Panc1 (cell line): ENCODE data around the gene PIGK. TPM values are rescaled to one million over a fixed set of nuclear protein-coding genes. Genes with fewer than 3 reads are reported as not detected.
"Not testable (repeated sequence)": the region's sequence is repeated elsewhere in the genome, so short reads cannot be mapped to it uniquely, and the experiment has no call there.

Source experiments
- ATAC-seq: fragments of 200-7000 bp; cut with Tn5 transposase; 2 replicates; pipeline ENCODE4 v1.9.1; 2020; ENCODE audit warnings: mild to moderate bottlenecking, moderate library complexity
- BruUV-seq: library from RNA; stranded (reverse); fragments of 400-500 nt; replicated peaks from 2 replicates; lab custom pipeline; 2021; lab: Mats Ljungman, UMichigan
- CTCF ChIA-PET: fragments of 300-600 bp; sonication (Branson Sonifier 250); formaldehyde crosslinking; loops from one replicate; lab custom pipeline; 2022; ENCODE audit warnings: antibody characterized with exemption; lab: Charles Lee
- POLR2A ChIA-PET: fragments of 300-600 bp; sonication (Branson Sonifier 250); formaldehyde crosslinking; loops from one replicate; lab custom pipeline; 2022; ENCODE audit warnings: antibody characterized with exemption; lab: Charles Lee
- DNase-seq: peaks from one replicate; pipeline ENCODE4 v3.0.0-alpha.2; 2010; ENCODE audit warnings: low read depth, low spot score
- H3K27ac ChIP-seq: 2 replicates; pipeline ENCODE4 v1.5.1; 2011; ENCODE audit warnings: mild to moderate bottlenecking, low read length, inconsistent platforms
- H3K27me3 ChIP-seq: fragments of 200-500 bp; sonication (Bioruptor generic); 2 replicates; pipeline ENCODE4 v1.6.0; 2014; ENCODE audit warnings: low read length, inconsistent platforms; ENCODE audit not compliant: control insufficient read depth, insufficient read depth
- H3K36me3 ChIP-seq: fragments of 200-500 bp; sonication (Bioruptor generic); 2 replicates; pipeline ENCODE4 v1.5.1; 2014; ENCODE audit warnings: inconsistent platforms, mild to moderate bottlenecking, low read length, moderate library complexity; ENCODE audit not compliant: control insufficient read depth, insufficient read depth
- H3K4me1 ChIP-seq: 2 replicates; pipeline ENCODE4 v1.5.1; 2011; ENCODE audit warnings: inconsistent platforms, mild to moderate bottlenecking, low read length, moderate library complexity; ENCODE audit not compliant: control insufficient read depth, insufficient read depth
- H3K4me3 ChIP-seq, 2 experiments: 2 replicates each; pipeline ENCODE4 v1.5.1; 2011 to 2012; ENCODE audit warnings: low read depth in 2 of 2, low read length in 2 of 2, mild to moderate bottlenecking in 2 of 2, inconsistent platforms in 1 of 2, moderate library complexity in 1 of 2
- H3K9me3 ChIP-seq: fragments of 200-500 bp; sonication (Bioruptor generic); 2 replicates; pipeline ENCODE4 v1.5.1; 2014; ENCODE audit warnings: low read depth, mild to moderate bottlenecking, inconsistent platforms, low read length, moderate library complexity; ENCODE audit not compliant: control insufficient read depth, insufficient read depth
- POLR2AphosphoS5 ChIP-seq: IDR thresholded peaks from 2 replicates; pipeline ENCODE4 v1.6.1; 2012; ENCODE audit warnings: mild to moderate bottlenecking, low read depth, low read length, moderate library complexity
- SIN3A ChIP-seq: IDR thresholded peaks from 2 replicates; pipeline ENCODE4 v1.6.1; 2012; ENCODE audit warnings: low read depth, mild to moderate bottlenecking, low read length, moderate library complexity, borderline replicate concordance; ENCODE audit not compliant: insufficient read depth
- TCF7L2 ChIP-seq: IDR thresholded peaks from 2 replicates; pipeline ENCODE4 v1.6.1; 2011; ENCODE audit warnings: mild to moderate bottlenecking, low read depth, low read length, inconsistent platforms
- in situ Hi-C: cut with HindIII; loops from 2 replicates; pipeline ENCODE4 v1.10.0; 2016; ENCODE audit warnings: low sequenced_read_pairs, low pct_unique_long_range_greater_than_20kb
- intact Hi-C: fragments of 100-400 bp; cut with micrococcal nuclease; formaldehyde crosslinking; loops from one replicate; pipeline ENCODE4 v1.10.0; 2022; ENCODE audit not compliant: unreplicated experiment
- total RNA-seq: library from RNA; stranded (reverse); gene quantifications from one replicate; pipeline ENCODE4 v1.2.1, GENCODE V29; 2021; ENCODE audit not compliant: unreplicated experiment
- TF ChIP-seq, protein P1 (sequence below): fragments of 450-650 bp; IDR thresholded peaks from 2 replicates; pipeline ENCODE4 v1.5.1; 2017; ENCODE audit warnings: mild to moderate bottlenecking
- TF ChIP-seq, protein P2 (sequence below), 2 experiments: IDR thresholded peaks; 2 replicates each; pipeline ENCODE4 v1.6.1; 2011 to 2012; ENCODE audit warnings: low read depth in 2 of 2, control low read depth in 1 of 2, low read length in 1 of 2, mild to moderate bottlenecking in 1 of 2, moderate library complexity in 1 of 2; ENCODE audit not compliant: insufficient read depth in 1 of 2

The PIGK gene
- total RNA-seq, 1 experiment from 2014 or later, result 26.8 TPM

GRCh38 chr1:77159706-77160105 is 59.5 kb downstream of the PIGK start:
- H3K4me3 ChIP-seq, H3K36me3 ChIP-seq, BruUV-seq, H3K4me1 ChIP-seq, H3K27ac ChIP-seq, intact Hi-C loops, in situ Hi-C loops, H3K9me3 ChIP-seq, POLR2A ChIA-PET, CTCF ChIA-PET, ATAC-seq, DNase-seq, H3K27me3 ChIP-seq: not testable (repeated sequence)

GRCh38 chr1:77156214-77156613 is 63.0 kb downstream of the PIGK start:
- Histone ChIP-seq H3K4me1 (no peaks in the 10 kb centered on the region), H3K27ac (no peak overlapping the region), H3K4me3 (no peak overlapping the region), H3K36me3 (no peaks in the 10 kb centered on the region), H3K27me3 (no peaks in the 10 kb centered on the region), H3K9me3 (no peaks in the 10 kb centered on the region)
- in situ Hi-C loops, result no loop called here
- TF ChIP-seq SIN3A (no peak), TCF7L2 (no peak), POLR2AphosphoS5 (no peak)
- TF ChIP-seq, protein P1, sequence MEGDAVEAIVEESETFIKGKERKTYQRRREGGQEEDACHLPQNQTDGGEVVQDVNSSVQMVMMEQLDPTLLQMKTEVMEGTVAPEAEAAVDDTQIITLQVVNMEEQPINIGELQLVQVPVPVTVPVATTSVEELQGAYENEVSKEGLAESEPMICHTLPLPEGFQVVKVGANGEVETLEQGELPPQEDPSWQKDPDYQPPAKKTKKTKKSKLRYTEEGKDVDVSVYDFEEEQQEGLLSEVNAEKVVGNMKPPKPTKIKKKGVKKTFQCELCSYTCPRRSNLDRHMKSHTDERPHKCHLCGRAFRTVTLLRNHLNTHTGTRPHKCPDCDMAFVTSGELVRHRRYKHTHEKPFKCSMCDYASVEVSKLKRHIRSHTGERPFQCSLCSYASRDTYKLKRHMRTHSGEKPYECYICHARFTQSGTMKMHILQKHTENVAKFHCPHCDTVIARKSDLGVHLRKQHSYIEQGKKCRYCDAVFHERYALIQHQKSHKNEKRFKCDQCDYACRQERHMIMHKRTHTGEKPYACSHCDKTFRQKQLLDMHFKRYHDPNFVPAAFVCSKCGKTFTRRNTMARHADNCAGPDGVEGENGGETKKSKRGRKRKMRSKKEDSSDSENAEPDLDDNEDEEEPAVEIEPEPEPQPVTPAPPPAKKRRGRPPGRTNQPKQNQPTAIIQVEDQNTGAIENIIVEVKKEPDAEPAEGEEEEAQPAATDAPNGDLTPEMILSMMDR, result no peak
- TF ChIP-seq, protein P2, sequence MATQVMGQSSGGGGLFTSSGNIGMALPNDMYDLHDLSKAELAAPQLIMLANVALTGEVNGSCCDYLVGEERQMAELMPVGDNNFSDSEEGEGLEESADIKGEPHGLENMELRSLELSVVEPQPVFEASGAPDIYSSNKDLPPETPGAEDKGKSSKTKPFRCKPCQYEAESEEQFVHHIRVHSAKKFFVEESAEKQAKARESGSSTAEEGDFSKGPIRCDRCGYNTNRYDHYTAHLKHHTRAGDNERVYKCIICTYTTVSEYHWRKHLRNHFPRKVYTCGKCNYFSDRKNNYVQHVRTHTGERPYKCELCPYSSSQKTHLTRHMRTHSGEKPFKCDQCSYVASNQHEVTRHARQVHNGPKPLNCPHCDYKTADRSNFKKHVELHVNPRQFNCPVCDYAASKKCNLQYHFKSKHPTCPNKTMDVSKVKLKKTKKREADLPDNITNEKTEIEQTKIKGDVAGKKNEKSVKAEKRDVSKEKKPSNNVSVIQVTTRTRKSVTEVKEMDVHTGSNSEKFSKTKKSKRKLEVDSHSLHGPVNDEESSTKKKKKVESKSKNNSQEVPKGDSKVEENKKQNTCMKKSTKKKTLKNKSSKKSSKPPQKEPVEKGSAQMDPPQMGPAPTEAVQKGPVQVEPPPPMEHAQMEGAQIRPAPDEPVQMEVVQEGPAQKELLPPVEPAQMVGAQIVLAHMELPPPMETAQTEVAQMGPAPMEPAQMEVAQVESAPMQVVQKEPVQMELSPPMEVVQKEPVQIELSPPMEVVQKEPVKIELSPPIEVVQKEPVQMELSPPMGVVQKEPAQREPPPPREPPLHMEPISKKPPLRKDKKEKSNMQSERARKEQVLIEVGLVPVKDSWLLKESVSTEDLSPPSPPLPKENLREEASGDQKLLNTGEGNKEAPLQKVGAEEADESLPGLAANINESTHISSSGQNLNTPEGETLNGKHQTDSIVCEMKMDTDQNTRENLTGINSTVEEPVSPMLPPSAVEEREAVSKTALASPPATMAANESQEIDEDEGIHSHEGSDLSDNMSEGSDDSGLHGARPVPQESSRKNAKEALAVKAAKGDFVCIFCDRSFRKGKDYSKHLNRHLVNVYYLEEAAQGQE (IDR thresholded peaks at IDR 0.05; ENCODE audit: insufficient read depth in 1 of 2, low read depth in 2 of 2, low read length in 1 of 2), result no peak
- CTCF ChIA-PET, result no interaction called here
- POLR2A ChIA-PET, result no interaction called here
- ATAC-seq (no peak), DNase-seq (no peak)
- BruUV-seq, result no TSS peak
- intact Hi-C loops, result no loop called here

DNA sequence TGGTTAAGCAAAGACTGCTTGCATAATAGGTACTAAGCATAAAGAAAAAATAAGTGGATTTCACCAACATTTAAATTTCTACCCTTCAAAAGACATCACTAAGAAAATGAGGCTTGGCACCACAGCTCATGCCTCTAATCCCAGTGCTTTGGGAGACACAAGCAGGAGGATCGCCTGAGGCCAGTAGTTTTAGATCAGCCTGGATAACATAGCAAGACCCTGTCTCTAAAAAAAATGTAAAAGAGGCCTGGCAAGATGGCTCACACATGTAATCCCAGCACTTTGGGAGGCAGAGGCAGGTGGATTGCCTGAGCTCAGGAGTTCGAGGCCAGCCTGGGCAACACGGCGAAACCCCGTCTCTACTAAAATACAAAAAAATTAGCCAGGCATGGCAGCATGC is 73.0 kb downstream of the PIGK start:
- H3K27me3 ChIP-seq, result no peaks in the 10 kb centered on the region
- in situ Hi-C loops (no loop called here), intact Hi-C loops (loop anchor here (10.0 kb wide), 1 partner anchor 169 kb away; no protein-coding TSS in a partner anchor)
- no TSS peak for BruUV-seq
- ATAC-seq (no peak), DNase-seq (no peak)
- no peak overlapping the region for H3K4me3 ChIP-seq
- no peaks in the 10 kb centered on the region for H3K9me3 ChIP-seq
- no peaks in the 10 kb centered on the region for H3K4me1 ChIP-seq
- ChIA-PET POLR2A (no interaction called here), CTCF (interaction anchor here (0.6 kb wide), 1 partner anchor 675 kb away, joined by 3 read pairs; no protein-coding TSS in a partner anchor)
- no peak overlapping the region for H3K27ac ChIP-seq
- no peak for TF ChIP-seq POLR2AphosphoS5
- no peak for TF ChIP-seq SIN3A
- no peaks in the 10 kb centered on the region for H3K36me3 ChIP-seq
